IMR-90 (cell line): ENCODE results near the gene MDFIC2. TPM values are rescaled to one million over a fixed set of nuclear protein-coding genes. Genes with fewer than 3 reads are reported as not detected.

Experiments
- ATAC-seq: fragments of 200-7000 bp; cut with Tn5 transposase; 2 replicates; pipeline ENCODE4 v1.9.1; 2020; ENCODE audit warnings: low read depth, mild to moderate bottlenecking, moderate library complexity
- BruUV-seq: library from RNA; stranded (reverse); fragments of 400-500 nt; replicated peaks from 2 replicates; lab custom pipeline; 2021; lab: Mats Ljungman, UMichigan
- CTCF ChIA-PET: fragments of 300-600 bp; formaldehyde crosslinking; extraction: SDS; loops from one replicate; lab custom pipeline; 2021; ENCODE audit warnings: antibody characterized with exemption; lab: Yijun Ruan, JAX
- POLR2A ChIA-PET: fragments of 300-600 bp; sonication (Branson Sonifier 250); formaldehyde crosslinking; loops from one replicate; lab custom pipeline; 2022; ENCODE audit warnings: antibody characterized with exemption; ENCODE audit not compliant: unreplicated experiment; lab: Charles Lee
- DNase-seq: peaks from one replicate; pipeline ENCODE4 v3.0.0; 2013
- H2AFZ ChIP-seq: replicated peaks from 2 replicates; pipeline ENCODE3; 2013; ENCODE audit warnings: low read length, mild to moderate bottlenecking; ENCODE audit not compliant: poor library complexity
- H2AK5ac ChIP-seq: 2 replicates; pipeline ENCODE4 v1.6.1; 2013; ENCODE audit warnings: low read depth, low read length, inconsistent platforms
- H2AK9ac ChIP-seq: replicated peaks from 2 replicates; pipeline ENCODE3; 2013; ENCODE audit warnings: mild to moderate bottlenecking, low read depth, low read length, moderate library complexity; ENCODE audit not compliant: poor library complexity
- H2BK120ac ChIP-seq: 2 replicates; pipeline ENCODE4 v1.6.1; 2013; ENCODE audit warnings: low read depth, low read length, inconsistent platforms
- H2BK15ac ChIP-seq: 3 replicates; pipeline ENCODE4 v1.6.1; 2013; ENCODE audit warnings: low read depth, low read length, inconsistent platforms
- H2BK20ac ChIP-seq: 2 replicates; pipeline ENCODE4 v1.6.1; 2013; ENCODE audit warnings: low read depth, mild to moderate bottlenecking, inconsistent platforms, low read length, moderate library complexity
- H2BK5ac ChIP-seq: 2 replicates; pipeline ENCODE4 v1.6.1; 2013; ENCODE audit warnings: mild to moderate bottlenecking, low read depth, low read length, inconsistent platforms; ENCODE audit not compliant: poor library complexity, severe bottlenecking
- H3K14ac ChIP-seq: replicated peaks from 2 replicates; pipeline ENCODE4 v1.6.1; 2013; ENCODE audit warnings: low read depth, low read length, inconsistent platforms
- H3K18ac ChIP-seq: 2 replicates; pipeline ENCODE4 v1.6.1; 2013; ENCODE audit warnings: low read depth, low read length, control low read depth
- H3K23ac ChIP-seq: 2 replicates; pipeline ENCODE4 v1.6.1; 2013; ENCODE audit warnings: low read depth, low read length, inconsistent platforms
- H3K27ac ChIP-seq: 2 replicates; pipeline ENCODE4 v1.5.1; 2013; ENCODE audit warnings: mild to moderate bottlenecking, control low read depth, low read length; ENCODE audit not compliant: insufficient read depth
- H3K27me3 ChIP-seq: 2 replicates; pipeline ENCODE4 v1.6.1; 2013; ENCODE audit warnings: low read length; ENCODE audit not compliant: control insufficient read depth, insufficient read depth
- H3K36me3 ChIP-seq: 2 replicates; pipeline ENCODE4 v1.6.1; 2013; ENCODE audit warnings: low read length, mixed read lengths; ENCODE audit not compliant: control insufficient read depth, insufficient read depth
- H3K4ac ChIP-seq: 2 replicates; pipeline ENCODE4 v1.6.1; 2013; ENCODE audit warnings: low read depth, low read length, inconsistent platforms
- H3K4me1 ChIP-seq: 2 replicates; pipeline ENCODE4 v1.6.1; 2013; ENCODE audit warnings: low read length, mixed read lengths; ENCODE audit not compliant: control insufficient read depth, insufficient read depth
- H3K4me2 ChIP-seq: 2 replicates; pipeline ENCODE4 v1.6.1; 2013; ENCODE audit warnings: low read depth, mild to moderate bottlenecking, control low read depth, low read length, moderate library complexity
- H3K4me3 ChIP-seq: 2 replicates; pipeline ENCODE4 v1.5.1; 2013; ENCODE audit warnings: low read depth, mild to moderate bottlenecking, control low read depth, low read length, moderate library complexity; ENCODE audit not compliant: insufficient read depth
- H3K56ac ChIP-seq: 2 replicates; pipeline ENCODE4 v1.6.1; 2013; ENCODE audit warnings: low read length, inconsistent platforms; ENCODE audit not compliant: insufficient read depth; ENCODE audit errors: extremely low read depth
- H3K79me1 ChIP-seq, 2 experiments: 2 replicates each; pipeline ENCODE4 v1.6.1; 2013; ENCODE audit warnings: low read length in 2 of 2, inconsistent platforms in 1 of 2, low read depth in 1 of 2
- H3K9ac ChIP-seq: 2 replicates; pipeline ENCODE4 v1.6.1; 2013; ENCODE audit warnings: low read depth, low read length, control low read depth
- H3K9me1 ChIP-seq: 2 replicates; pipeline ENCODE4 v1.6.1; 2013; ENCODE audit warnings: low read length, inconsistent platforms; ENCODE audit not compliant: insufficient read depth
- H3K9me3 ChIP-seq: 2 replicates; pipeline ENCODE4 v1.6.1; 2013; ENCODE audit warnings: low read length; ENCODE audit not compliant: control insufficient read depth, insufficient read depth
- H4K20me1 ChIP-seq: 2 replicates; pipeline ENCODE4 v1.6.1; 2013; ENCODE audit warnings: low read length, inconsistent platforms; ENCODE audit not compliant: insufficient read depth
- H4K5ac ChIP-seq: 2 replicates; pipeline ENCODE4 v1.6.1; 2013; ENCODE audit warnings: mild to moderate bottlenecking, low read depth, low read length, control low read depth
- H4K8ac ChIP-seq, 2 experiments: 2 replicates each; pipeline ENCODE4 v1.6.1; 2013; ENCODE audit warnings: low read depth in 2 of 2, low read length in 2 of 2, control low read depth in 1 of 2, inconsistent platforms in 1 of 2
- H4K91ac ChIP-seq: 2 replicates; pipeline ENCODE4 v1.6.1; 2013; ENCODE audit warnings: low read depth, low read length, inconsistent platforms; ENCODE audit not compliant: insufficient read depth
- BHLHE40 ChIP-seq: fragments of 150-350 bp; IDR thresholded peaks from 2 replicates; pipeline ENCODE4 v1.6.1; 2016; ENCODE audit warnings: mild to moderate bottlenecking, low read depth, low read length
- CEBPB ChIP-seq: IDR thresholded peaks from 2 replicates; pipeline ENCODE4 v1.6.1; 2012; ENCODE audit warnings: low read depth, low read length, improper control_type of control experiment
- CHD1 ChIP-seq: IDR thresholded peaks from 2 replicates; pipeline ENCODE4 v1.6.1; 2012; ENCODE audit warnings: low read depth, low read length, improper control_type of control experiment
- MAFK ChIP-seq: IDR thresholded peaks from 2 replicates; pipeline ENCODE4 v1.6.1; 2012; ENCODE audit warnings: low read depth, low read length, improper control_type of control experiment
- MAZ ChIP-seq: IDR thresholded peaks from 2 replicates; pipeline ENCODE4 v1.6.1; 2012; ENCODE audit warnings: low read depth, mild to moderate bottlenecking, low read length, improper control_type of control experiment, moderate library complexity, borderline replicate concordance
- MXI1 ChIP-seq: IDR thresholded peaks from 2 replicates; pipeline ENCODE4 v1.6.1; 2012; ENCODE audit warnings: low read depth, mild to moderate bottlenecking, low read length, moderate library complexity, borderline replicate concordance
- POLR2A ChIP-seq: IDR thresholded peaks from 2 replicates; pipeline ENCODE4 v1.6.1; 2012; ENCODE audit warnings: mild to moderate bottlenecking, low read depth, low read length
- RAD21 ChIP-seq: IDR thresholded peaks from 2 replicates; pipeline ENCODE4 v1.6.1; 2012; ENCODE audit warnings: low read length, improper control_type of control experiment
- RCOR1 ChIP-seq: IDR thresholded peaks from 2 replicates; pipeline ENCODE4 v1.6.1; 2012; ENCODE audit warnings: mild to moderate bottlenecking, low read length, improper control_type of control experiment; ENCODE audit not compliant: insufficient replicate concordance
- RFX5 ChIP-seq: IDR thresholded peaks from 2 replicates; pipeline ENCODE4 v1.8.0; 2012; ENCODE audit warnings: low read depth, mild to moderate bottlenecking, low read length, moderate library complexity
- SMC3 ChIP-seq: fragments of 150-350 bp; IDR thresholded peaks from 2 replicates; pipeline ENCODE4 v1.6.1; 2016; ENCODE audit warnings: low read depth, mild to moderate bottlenecking, antibody characterized with exemption, low read length, moderate library complexity
- dilution Hi-C: fragments of 300-500 bp; cut with HindIII; formaldehyde crosslinking; loops from one replicate; pipeline ENCODE4 v1.14.3; 2018; ENCODE audit warnings: low sequenced_read_pairs; ENCODE audit not compliant: unreplicated experiment
- in situ Hi-C: fragments of 300-500 bp; cut with MboI; formaldehyde crosslinking; loops from 3 replicates; pipeline ENCODE4 v1.14.3; 2019; ENCODE audit warnings: low sequenced_read_pairs, inconsistent platforms, mixed read lengths
- intact Hi-C: fragments of 100-400 bp; cut with micrococcal nuclease; formaldehyde crosslinking; loops from 2 replicates; pipeline ENCODE4 v1.10.0; 2022
- polyA plus RNA-seq, 3 experiments: library from polyadenylated mRNA; depleted of rRNA; stranded (reverse); fragments of >200 nt; gene quantifications; 2 replicates each; pipeline ENCODE4 v1.2.3, GENCODE V29; 2012; ENCODE audit warnings: low replicate concordance in 1 of 3
- total RNA-seq: library from RNA; depleted of rRNA; stranded (reverse); fragments of >200 nt; gene quantifications from 2 replicates; pipeline ENCODE4 v1.2.3, GENCODE V29; 2012
- TF ChIP-seq, protein P1 (sequence below): conservative IDR thresholded peaks from 2 replicates; pipeline ENCODE4 v1.5.1; 2012; ENCODE audit warnings: mild to moderate bottlenecking, low read depth, low read length, improper control_type of control experiment
- TF ChIP-seq, protein P2 (sequence below): fragments of 150-350 bp; IDR thresholded peaks from 2 replicates; pipeline ENCODE4 v1.6.1; 2016; ENCODE audit warnings: low read depth, mild to moderate bottlenecking, low read length, moderate library complexity, borderline replicate concordance
- TF ChIP-seq, protein P3 (sequence below): fragments of 150-350 bp; IDR thresholded peaks from 2 replicates; pipeline ENCODE4 v1.6.1; 2017; ENCODE audit warnings: mild to moderate bottlenecking, antibody characterized with exemption, low read length, low read depth

The MDFIC2 gene
- total and polyA plus RNA-seq, 2 of the 4 experiments (the other 2 are of a cell fraction) = not detected

DNA sequence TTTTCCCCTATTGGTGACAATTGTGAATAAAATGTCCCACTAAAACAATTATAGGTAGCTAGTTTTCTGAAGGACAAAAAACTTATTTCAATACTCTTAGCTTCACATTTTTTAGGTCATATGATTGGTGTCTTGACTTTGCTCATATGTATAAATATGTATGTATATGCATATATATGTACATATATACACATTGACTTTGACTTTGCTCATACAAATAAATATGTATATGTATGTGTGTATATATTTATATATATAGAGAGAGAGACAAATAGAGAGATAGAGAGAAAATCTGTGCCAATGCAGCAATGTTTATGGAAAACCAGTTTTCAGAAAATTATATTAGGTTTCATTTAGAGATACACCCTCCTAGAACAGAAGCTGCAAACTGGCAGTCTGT, 5.7 kb downstream of the MDFIC2 start:
- Histone ChIP-seq H3K18ac (no peak overlapping the region), H4K91ac (no peak overlapping the region), H2AK5ac (no peak overlapping the region), H3K4me1 (no peaks in the 10 kb centered on the region), H2BK120ac (no peak overlapping the region), H2BK15ac (no peak overlapping the region), H3K27me3 (no peaks in the 10 kb centered on the region), H3K4ac (no peak overlapping the region), H2AK9ac (no peak overlapping the region), H2AFZ (no peak overlapping the region), H3K4me3 (no peak overlapping the region), H3K9me1 (no peaks in the 10 kb centered on the region), H4K5ac (no peak overlapping the region), H4K8ac (no peak overlapping the region), H2BK5ac (no peak overlapping the region), H3K23ac (no peak overlapping the region), H3K27ac (no peak overlapping the region), H3K56ac (no peak overlapping the region), H3K9me3 (no peaks in the 10 kb centered on the region), H3K79me1 (no peaks in the 10 kb centered on the region), H2BK20ac (no peak overlapping the region), H3K4me2 (no peak overlapping the region), H3K14ac (no peak overlapping the region), H3K9ac (no peak overlapping the region), H3K36me3 (no peaks in the 10 kb centered on the region), H4K20me1 (no peaks in the 10 kb centered on the region)
- ATAC-seq = no peak
- DNase-seq = no peak
- ChIA-PET POLR2A (no interaction called here), CTCF (no interaction called here)
- in situ Hi-C loops (no loop called here), intact Hi-C loops (no loop called here), dilution Hi-C loops (no loop called here)
- BruUV-seq = no TSS peak
- TF ChIP-seq POLR2A (no peak), CHD1 (no peak), SMC3 (no peak), RAD21 (no peak), MAZ (no peak), MAFK (no peak), RFX5 (no peak), BHLHE40 (no peak), RCOR1 (no peak), MXI1 (no peak), CEBPB (no peak)
- TF ChIP-seq, protein P1, sequence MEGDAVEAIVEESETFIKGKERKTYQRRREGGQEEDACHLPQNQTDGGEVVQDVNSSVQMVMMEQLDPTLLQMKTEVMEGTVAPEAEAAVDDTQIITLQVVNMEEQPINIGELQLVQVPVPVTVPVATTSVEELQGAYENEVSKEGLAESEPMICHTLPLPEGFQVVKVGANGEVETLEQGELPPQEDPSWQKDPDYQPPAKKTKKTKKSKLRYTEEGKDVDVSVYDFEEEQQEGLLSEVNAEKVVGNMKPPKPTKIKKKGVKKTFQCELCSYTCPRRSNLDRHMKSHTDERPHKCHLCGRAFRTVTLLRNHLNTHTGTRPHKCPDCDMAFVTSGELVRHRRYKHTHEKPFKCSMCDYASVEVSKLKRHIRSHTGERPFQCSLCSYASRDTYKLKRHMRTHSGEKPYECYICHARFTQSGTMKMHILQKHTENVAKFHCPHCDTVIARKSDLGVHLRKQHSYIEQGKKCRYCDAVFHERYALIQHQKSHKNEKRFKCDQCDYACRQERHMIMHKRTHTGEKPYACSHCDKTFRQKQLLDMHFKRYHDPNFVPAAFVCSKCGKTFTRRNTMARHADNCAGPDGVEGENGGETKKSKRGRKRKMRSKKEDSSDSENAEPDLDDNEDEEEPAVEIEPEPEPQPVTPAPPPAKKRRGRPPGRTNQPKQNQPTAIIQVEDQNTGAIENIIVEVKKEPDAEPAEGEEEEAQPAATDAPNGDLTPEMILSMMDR = no peak
- TF ChIP-seq, protein P2, sequence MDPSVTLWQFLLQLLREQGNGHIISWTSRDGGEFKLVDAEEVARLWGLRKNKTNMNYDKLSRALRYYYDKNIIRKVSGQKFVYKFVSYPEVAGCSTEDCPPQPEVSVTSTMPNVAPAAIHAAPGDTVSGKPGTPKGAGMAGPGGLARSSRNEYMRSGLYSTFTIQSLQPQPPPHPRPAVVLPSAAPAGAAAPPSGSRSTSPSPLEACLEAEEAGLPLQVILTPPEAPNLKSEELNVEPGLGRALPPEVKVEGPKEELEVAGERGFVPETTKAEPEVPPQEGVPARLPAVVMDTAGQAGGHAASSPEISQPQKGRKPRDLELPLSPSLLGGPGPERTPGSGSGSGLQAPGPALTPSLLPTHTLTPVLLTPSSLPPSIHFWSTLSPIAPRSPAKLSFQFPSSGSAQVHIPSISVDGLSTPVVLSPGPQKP = no peak
- TF ChIP-seq, protein P3, sequence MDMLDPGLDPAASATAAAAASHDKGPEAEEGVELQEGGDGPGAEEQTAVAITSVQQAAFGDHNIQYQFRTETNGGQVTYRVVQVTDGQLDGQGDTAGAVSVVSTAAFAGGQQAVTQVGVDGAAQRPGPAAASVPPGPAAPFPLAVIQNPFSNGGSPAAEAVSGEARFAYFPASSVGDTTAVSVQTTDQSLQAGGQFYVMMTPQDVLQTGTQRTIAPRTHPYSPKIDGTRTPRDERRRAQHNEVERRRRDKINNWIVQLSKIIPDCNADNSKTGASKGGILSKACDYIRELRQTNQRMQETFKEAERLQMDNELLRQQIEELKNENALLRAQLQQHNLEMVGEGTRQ = no peak
